ENCODE data around the gene NXPH4.

Gene NXPH4

DNA sequence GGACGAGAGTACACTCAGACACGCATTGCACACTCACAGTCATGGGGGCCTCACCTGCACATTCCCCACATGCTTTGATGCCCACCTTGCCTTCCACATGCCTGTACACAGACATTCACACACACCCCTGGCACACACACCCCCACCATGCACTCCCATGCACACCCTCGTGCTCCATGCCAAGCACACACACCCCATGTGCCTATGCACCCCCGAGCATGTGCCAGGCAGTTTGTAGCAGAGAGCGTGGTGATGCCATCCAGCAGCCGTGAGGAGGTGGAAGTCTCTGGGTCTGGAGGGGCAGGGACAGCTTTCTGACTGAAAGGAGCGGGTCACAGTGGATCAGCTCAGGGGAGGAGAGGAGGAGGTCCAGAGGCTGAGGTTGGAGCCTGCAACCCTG, 10.7 kb upstream of the NXPH4 start:
- no peak for DNase-seq

- DNase-seq, result no peak
Measured at GRCh38 chr12:57207731-57208630, 8.6 kb upstream of the NXPH4 start.

- no peak for DNase-seq
Measured at GRCh38 chr12:57208631-57209282, 7.8 kb upstream of the NXPH4 start.

DNA sequence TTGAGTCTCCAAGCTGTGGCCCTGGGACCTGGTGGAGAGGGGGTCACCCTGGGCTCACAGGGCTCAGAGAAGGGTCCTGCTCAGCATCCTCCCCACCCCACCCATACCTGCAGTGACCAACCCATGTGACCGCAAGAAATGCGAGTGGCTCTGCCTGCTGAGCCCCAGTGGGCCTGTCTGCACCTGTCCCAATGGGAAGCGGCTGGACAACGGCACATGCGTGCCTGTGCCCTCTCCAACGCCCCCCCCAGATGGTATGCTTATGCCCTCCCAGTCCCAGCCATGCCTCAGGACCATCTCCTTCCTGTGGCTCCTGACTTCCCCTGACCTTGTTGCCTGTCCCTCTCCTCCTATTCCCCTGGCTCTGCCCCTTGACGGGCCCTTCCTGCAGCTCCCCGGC, 6.7 kb upstream of the NXPH4 start:
- no peak for DNase-seq

DNA sequence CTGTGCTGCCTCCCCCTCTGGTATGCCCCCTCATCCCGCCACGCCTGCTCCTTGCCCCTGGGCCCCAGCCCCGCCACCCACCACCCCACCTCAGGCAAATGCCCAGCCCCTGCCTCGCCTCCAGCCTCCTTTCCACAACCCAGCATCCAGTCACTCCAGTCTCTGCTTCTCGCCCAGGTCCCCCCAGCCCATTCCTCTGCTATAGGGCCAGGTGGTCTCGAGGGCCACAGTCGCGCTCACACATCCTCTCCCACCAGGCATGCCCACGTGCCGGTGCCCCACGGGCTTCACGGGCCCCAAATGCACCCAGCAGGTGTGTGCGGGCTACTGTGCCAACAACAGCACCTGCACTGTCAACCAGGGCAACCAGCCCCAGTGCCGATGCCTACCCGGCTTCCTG, 6.1 kb upstream of the NXPH4 start:
- no peak for DNase-seq

DNA sequence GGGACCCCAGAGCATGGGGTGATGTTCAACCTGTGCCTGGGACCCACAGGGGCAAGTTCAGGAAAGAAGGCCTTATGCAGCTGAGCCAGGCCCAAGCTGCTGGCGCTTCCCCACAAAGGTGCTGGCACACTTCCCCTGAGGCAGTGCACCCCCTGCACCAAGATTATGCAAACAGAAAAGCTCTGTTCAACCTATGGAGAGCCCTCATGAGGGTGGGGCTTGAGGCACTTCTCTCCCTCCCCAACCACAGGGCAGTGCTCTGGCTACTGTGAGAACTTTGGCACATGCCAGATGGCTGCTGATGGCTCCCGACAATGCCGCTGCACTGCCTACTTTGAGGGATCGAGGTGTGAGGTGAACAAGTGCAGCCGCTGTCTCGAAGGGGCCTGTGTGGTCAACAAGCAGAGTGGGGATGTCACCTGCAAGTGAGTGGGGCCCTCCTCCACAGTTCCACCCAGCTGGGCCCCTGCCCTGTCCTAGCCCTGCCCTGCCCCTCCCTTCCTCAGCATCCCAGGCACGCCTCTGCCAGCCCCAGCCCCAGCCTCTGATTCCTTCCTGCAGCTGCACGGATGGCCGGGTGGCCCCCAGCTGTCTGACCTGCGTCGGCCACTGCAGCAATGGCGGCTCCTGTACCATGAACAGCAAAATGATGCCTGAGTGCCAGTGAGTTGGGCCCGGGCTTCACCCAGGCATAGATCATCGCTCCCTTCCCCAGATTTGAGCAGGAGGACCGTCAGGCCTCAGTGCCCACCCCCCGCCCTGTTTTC, 5.5 kb upstream of the NXPH4 start:
- DNase-seq, result no peak

DNA sequence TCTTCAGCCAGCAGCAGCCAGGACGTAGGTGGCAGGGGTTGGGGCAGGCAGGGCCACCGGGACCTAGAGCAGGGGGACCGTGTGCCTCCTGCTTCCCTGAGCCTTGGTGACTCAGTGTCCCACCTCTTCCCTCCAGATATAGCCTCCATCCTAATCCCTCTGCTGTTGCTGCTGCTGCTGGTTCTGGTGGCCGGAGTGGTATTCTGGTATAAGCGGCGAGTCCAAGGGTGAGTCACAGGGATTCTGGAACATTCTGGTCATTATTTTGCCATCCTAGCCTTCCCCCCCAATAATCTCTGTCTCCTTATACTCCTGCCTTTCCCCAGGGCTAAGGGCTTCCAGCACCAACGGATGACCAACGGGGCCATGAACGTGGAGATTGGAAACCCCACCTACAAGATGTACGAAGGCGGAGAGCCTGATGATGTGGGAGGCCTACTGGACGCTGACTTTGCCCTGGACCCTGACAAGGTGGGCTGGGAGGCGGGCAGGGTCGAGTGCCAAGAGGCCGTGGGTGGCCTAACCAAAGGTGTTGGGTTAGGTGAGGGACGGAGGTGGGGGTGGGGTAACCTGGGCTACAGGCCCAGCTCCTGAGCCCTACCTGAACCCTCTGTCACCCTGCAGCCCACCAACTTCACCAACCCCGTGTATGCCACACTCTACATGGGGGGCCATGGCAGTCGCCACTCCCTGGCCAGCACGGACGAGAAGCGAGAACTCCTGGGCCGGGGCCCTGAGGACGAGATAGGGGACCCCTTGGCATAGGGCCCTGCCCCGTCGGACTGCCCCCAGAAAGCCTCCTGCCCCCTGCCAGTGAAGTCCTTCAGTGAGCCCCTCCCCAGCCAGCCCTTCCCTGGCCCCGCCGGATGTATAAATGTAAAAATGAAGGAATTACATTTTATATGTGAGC, 4.5 kb upstream of the NXPH4 start:
- DNase-seq, result no peak

DNA sequence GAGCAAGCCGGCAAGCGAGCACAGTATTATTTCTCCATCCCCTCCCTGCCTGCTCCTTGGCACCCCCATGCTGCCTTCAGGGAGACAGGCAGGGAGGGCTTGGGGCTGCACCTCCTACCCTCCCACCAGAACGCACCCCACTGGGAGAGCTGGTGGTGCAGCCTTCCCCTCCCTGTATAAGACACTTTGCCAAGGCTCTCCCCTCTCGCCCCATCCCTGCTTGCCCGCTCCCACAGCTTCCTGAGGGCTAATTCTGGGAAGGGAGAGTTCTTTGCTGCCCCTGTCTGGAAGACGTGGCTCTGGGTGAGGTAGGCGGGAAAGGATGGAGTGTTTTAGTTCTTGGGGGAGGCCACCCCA, 3.9 kb upstream of the NXPH4 start:
- no peak for DNase-seq

DNA sequence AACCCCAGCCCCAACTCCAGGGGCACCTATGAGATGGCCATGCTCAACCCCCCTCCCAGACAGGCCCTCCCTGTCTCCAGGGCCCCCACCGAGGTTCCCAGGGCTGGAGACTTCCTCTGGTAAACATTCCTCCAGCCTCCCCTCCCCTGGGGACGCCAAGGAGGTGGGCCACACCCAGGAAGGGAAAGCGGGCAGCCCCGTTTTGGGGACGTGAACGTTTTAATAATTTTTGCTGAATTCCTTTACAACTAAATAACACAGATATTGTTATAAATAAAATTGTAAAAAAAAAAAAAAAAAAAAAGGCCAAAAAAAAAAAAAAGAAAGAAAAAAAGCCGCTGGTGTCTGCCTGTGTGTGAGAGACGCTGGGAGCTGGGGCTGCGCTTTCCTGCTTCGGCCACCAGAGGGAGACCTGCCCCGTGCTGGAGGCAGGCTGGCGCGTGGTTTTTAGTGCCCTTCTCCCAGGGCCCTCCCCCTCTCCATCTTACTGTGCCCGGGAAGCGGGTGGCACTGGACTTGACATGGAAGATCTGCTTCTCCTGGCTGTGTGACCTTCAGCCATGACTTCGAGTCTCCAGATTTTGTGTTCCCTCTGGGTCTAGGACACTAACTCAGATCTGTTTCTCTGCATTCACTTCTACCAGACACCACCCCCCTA, 3.4 kb upstream of the NXPH4 start:
- peak; percentile 80 for DNase-seq

- no peak for DNase-seq
Measured at GRCh38 chr12:57213763-57214397, 2.7 kb upstream of the NXPH4 start.

DNA sequence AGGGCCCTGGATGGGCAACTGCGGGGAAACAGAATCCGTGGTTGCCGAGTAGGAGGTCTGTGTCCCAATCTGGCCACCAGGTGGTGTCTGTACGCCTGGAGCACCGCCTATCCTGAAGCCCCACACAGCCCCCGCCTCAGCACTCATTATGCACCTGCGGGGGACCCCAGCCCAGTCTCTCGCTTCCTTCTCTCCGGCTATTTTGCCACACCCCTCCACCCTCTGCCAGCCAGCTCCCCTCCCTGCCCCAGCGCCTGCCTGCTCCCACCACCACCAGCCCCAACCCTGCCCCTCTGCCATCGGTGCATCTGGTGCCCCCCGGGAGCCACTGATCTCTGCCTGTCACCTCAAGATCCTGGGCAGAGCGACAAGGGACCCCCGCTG, 2.2 kb upstream of the NXPH4 start:
- peak; percentile 58 for DNase-seq

- no peak for DNase-seq
Measured at GRCh38 chr12:57215065-57215464, 1.5 kb upstream of the NXPH4 start.

DNA sequence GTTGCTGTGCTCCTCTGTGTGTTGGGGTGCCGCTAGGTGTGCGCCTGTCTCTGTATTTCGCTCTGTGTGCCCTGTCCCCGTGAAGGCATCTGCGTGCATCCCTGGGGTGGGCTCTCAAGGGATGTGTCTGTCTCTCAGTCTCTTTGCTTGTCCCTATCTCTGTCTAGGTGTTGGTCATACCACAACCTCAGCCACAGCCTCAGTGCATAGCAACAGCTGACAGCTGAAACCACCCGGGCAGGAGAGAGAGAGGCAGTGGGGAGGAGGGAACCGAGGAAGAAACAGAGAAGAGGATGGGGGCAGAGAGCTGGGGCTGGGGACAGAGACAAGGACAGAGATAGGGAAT, 953 bp upstream of the NXPH4 start:
- DNase-seq, result no peak

GRCh38 chr12:57216921-57217879, 606 bp downstream of the NXPH4 start:
- DNase-seq, result peak; percentile 32

GRCh38 chr12:57218030-57218853, 1.6 kb downstream of the NXPH4 start:
- no peak for DNase-seq

GRCh38 chr12:57219205-57219992, 2.8 kb downstream of the NXPH4 start:
- DNase-seq, result no peak

DNA sequence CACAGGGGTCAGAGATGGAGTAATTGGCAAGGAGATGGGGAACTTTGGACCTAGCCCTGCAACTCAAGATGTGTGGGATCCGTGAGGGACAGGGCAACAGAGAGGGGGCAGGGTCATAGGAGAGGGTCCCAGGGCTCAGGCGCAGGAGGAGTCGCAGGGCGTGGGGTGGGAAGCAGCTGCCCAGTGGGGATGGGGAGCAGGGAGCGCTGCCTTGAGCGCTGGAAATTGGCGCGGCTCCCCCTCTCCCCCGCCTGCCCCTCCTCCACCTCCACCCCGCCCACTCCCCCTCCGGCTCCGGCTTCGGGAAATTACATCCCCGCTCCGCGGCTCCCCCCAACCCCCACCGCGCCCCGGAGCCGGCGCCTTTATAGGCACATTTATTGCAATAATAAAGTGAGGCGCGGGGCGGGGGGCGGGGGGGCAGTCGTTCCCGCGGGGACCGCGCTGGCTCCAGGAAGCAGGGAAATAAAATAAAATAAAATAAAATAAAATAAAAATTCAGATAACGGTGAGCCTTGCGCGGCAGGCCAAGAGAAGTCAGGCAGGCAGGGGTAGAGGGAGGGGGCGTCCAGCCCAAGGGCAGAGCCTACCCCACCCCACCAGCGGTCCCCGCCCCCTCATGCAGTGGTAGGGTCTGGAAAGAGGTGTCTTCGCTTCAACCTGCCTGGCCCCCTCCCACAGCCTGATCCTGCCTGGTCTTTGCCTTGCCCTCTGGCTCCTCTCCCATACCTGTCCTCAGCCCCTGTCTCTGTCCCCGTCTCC, 3.6 kb downstream of the NXPH4 start:
- no peak for DNase-seq

DNA sequence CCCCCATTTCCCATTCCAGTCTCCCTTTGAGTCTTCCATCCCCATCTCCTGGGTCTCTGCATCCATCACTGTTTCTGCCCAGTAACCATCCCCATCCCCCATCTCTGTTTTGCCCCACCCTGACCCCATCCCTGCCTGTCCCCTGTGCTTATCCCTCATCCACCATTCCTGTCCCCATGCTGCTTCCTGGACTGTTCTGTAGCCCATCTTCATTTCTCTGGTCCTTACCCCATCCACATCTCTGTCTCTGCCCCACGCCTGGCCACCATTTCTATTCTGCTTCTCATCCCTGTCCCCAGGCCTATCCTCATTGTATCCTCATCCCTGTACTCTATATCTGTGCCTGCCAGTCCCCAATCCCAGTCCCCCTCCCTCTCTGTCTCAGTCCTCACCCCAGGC, 4.2 kb downstream of the NXPH4 start:
- DNase-seq, result no peak
